Hypothalamus (tissue), 51 donors: ENCODE measurements around the gene CALD1.

Experiments
- DNase-seq, 51 donors: peaks; one replicate each; lab custom pipeline; 2025; lab: John Stamatoyannopoulos, UW

The CALD1 gene

DNA sequence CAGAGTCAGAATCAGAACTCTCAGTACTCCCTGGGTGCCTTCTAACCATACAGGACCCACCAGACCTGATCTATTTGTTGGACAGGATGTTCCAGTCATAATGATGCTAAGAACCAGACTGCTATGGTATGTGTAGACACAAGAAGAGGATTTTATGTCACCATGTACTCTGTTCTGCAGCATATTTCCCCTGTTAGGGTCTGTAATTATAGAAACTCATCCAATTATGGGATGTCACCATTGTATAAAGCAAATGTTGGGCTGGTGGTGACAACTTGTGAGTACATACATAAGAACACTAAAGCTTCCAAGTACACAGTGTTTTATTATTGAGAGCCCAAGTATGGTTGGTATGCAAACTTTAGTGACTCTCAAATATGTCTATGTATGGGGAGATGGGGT, 139.8 kb downstream of the CALD1 start:
- no peak for DNase-seq

DNA sequence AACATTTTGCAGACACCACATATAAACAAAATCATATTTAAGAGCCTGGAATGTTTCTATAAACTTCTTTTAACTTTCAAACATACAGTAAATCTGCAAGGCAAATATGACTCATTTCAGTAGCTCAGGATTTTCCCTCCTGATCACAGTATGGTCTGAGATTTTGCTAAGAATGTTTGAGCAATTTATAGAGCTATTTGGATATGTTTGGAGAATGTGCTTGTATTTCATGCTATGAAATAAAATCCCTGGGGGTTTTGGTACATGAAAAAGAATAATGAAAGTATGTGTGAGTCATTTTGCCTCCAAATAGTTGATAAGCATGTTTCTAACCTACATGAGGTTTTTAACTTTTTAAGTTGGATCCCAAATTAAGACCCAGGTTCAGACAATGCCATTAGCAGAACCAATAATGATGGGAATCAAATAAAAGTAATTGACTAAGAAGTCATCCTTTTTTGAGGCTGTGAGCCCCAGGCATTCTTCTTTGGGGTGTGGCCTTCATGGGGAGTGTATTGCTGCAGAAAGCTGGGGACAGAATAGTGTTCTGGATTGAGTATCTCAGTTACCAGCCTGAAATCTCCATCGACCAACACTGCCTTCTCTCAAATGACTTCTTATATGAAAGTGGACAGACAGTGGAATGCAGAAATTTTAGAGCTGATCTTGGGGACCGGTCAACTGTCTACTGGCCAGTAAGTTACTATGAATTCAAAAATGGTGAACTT, 140.8 kb downstream of the CALD1 start:
- DNase-seq = no peak

DNA sequence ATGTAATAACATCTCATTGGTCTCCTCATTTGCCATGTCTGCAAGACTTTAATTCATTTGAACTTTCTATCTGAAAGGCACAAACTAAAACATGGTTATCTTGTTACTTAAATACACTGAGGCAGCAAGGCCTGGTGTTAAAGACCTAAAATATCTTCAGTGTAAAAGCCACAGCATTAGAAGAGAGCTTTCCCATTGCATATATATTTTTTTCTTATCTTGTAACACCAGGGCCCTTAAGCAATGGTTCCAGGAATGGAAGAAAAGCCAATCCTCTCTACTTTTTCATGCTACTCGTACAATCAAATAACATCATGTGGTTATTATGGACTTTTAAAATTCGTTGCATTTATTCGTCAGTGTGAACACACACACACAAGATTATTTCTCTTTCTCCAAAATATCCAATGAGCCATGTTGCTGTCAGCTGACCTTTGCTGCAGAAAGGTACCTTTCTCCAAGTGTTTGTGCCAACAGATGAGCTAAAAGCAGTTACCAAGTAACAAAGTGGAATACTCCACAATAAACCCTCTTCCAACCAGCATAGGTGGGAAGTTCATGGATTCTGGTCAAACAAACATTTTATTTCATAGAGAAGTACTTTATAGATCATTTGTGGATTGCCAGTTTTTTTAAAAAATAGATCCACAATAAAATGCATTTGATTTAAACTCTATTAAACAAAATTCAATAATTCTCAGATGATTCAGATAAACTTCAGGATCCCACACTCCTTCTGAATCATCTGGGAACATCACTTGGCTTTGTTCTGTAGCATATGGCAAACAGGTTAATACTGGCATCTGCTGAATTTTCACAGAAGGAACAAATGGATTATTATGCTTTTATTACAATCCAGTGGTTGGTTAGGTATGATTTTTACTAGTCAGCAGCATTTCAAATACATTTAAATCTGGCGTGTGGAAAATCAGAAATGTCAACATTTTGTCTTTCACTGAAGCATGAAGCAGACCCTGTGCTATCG, 143.6 kb downstream of the CALD1 start:
- DNase-seq = no peak

DNA sequence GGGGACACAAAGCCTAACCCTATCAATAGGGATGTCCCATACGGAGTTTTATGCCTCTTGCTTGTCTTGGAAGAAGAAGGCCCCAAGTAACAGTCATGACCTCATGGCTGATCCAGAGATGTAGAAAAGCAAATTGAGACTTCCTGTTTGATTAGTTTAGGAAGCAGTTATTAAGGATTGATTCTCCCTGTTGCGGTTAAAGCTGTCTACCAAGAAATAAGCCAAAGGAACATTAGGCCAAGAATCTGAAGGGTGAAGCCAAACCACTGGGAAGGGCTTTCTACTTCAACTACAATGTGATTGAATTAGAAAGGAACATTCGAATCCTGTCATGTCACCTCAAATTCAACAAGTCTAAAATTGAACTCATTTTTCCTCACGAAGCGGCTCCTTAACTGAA, 146.3 kb downstream of the CALD1 start:
- DNase-seq = no peak

DNA sequence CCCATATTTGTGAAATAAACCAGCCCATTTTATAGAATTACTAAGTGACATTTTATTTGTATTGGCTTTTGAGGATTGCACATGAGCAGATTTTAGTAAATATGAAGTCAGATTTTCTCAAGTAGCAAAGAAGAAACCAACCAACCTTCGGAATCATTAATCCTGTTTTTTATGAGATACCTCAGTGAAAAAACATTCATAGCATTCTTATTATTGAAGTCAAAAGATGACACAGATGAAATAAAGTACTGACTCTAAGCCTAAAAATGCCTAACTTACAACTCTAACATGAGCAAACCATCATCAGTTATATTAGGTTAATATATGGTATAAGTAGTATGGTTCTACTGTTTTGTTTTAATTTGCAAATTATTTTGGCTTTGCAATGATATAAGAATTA, 147.0 kb downstream of the CALD1 start:
- no peak for DNase-seq

- no peak for DNase-seq
These were observed 147.6 kb downstream of the CALD1 start for GRCh38 chr7:134927076-134927475.

DNA sequence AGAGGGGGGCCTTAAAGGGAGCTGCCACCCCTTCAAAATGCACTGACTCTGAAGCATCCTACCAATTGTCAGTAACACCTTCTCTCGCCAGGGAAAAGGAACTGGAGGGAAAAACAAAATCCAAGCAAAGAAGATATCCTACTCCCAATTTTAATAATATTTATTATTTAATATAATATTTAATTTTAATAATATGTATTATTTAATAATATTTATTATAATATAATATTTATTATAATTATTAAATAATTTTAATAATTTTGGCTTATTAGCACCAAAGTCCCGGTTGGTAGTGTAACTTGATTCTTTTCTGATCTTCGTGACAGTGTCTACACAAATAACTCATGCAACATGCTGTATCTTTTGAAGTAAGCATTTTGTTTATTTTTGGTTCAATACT, 148.3 kb downstream of the CALD1 start:
- DNase-seq = no peak

- DNase-seq = no peak
These were observed 149.1 kb downstream of the CALD1 start for GRCh38 chr7:134928554-134928953.

DNA sequence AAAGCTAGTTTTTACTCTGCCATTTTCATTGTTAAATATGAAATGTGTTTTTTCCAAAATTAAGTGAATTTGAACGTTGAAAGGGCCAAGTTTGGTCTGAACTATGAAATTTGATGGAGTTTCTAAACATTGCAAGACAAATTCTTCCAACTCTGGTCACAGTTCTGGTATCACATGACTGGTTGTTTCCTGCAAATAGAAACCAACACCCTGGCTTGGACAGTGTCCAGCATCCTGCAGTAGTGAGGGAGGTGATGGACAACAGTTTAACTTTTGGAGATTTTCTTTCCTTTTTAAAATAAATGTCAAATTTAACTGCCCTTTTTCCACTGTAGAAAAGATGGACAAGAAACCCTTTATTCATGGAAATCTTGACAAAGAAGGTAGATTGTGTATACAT, 152.1 kb downstream of the CALD1 start:
- DNase-seq = no peak

GRCh38 chr7:134932707-134933370, 153.4 kb downstream of the CALD1 start:
- peak in 1 of 51 donors; percentile 6 for DNase-seq

GRCh38 chr7:134933460-134934068, 154.1 kb downstream of the CALD1 start:
- DNase-seq = no peak

- no peak for DNase-seq
These were observed 156.3 kb downstream of the CALD1 start for GRCh38 chr7:134935701-134936100.

GRCh38 chr7:134936893-134937510, 157.6 kb downstream of the CALD1 start:
- no peak for DNase-seq

- no peak for DNase-seq
These were observed 158.7 kb downstream of the CALD1 start for GRCh38 chr7:134938141-134938540.

- DNase-seq = no peak
These were observed 159.7 kb downstream of the CALD1 start for GRCh38 chr7:134939136-134939535.

DNA sequence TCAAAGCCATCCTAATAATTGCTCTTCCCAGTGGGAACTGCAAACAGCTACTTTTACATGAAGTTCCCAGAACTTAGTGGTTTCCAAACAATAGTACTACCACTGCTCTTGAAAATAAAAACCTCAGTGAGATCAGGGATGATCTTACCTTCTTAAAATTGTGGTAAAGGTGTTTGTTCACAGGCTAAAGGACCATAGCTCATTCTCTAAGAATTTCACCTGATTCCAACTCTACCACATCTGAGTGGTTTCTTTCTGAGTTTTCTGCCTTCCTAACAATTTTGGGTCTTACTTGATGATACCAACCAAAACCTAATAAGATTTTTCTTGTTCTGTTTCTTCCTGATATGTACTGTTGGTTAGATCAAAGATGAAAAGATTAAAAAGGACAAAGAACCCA, 161.3 kb downstream of the CALD1 start:
- DNase-seq = no peak

DNA sequence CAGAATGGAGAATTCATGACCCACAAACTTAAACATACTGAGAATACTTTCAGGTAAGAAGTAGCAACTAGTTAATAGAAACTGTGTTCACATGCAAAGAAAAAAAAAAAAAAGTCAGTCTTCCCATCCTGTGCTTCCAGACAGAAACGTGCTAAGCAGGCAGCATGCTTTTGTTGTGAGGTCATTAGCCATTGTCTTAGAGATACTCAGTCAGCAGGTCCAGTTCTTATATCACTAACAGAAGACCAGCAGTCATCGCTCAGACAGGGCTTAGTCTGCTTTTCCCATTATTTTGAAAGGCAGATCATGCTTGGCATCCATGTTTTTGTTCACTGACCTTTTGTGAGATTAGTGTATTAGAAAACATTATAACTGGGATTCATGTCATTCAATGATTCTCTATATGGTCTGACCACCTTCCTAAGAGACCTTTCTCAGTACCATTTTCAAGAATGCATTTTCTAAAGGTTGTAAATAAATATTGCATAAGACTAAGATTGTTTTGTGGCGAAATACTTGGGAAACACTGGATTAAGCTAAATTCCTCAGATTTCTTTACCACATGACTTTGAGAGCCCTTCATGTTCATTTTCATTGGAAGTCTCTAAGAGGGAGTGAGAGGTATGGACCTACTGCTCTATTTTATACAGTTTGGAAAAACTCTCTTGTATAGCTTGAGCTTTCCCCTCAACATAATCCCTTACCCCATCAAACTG, 161.9 kb downstream of the CALD1 start:
- no peak for DNase-seq

DNA sequence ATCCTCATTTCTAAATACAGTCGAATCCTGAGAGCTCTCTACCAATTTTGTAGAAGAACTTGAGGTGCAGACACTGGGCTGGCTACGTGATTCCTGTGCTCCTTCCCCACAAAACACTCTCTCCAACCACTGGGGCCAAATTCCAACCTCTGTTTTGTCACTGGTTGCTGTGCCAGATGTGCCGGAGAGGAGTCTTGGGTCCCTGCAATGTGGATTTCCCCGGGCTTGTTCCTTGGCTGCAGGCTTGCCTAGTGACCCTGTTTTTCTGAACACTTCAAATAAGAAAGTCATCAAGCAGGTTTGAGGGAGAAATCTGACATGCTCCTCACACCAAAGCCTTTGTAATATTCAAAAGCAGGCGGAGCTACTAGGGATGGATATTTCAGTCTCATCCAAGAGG, 162.5 kb downstream of the CALD1 start:
- DNase-seq = no peak

- no peak for DNase-seq
These were observed 163.4 kb downstream of the CALD1 start for GRCh38 chr7:134942690-134943466.
